Adrenal gland (tissue), 12 donors: ENCODE data around the gene USP6NL. TPM values are rescaled to one million over a fixed set of nuclear protein-coding genes. Genes with fewer than 3 reads are reported as not detected.

ENCODE experiments used
- DNase-seq, 7 donors: peaks; one replicate each; pipeline ENCODE4 v3.0.0-alpha.2; 2019 to 2020
- H3K27ac ChIP-seq, 5 donors: fragments of 200-600 bp; sonication (generic) in 4 of 5; 1 replicate in 3 of 5; 2 replicates in 2 of 5; pipeline versions ENCODE4 v1.5.1 to v1.8.0; 2016 to 2020; ENCODE audit warnings: mild to moderate bottlenecking in 1 of 5
- H3K27me3 ChIP-seq: fragments of 200-600 bp; 2 replicates; pipeline ENCODE4 v1.8.0; 2021
- H3K36me3 ChIP-seq, 2 donors: fragments of 200-600 bp; replicated peaks in 1 of 2; 1 replicate in 1 of 2; 2 replicates in 1 of 2; pipeline versions ENCODE4 v1.5.1 to v1.8.0; 2018 to 2022
- H3K4me1 ChIP-seq, 2 donors: fragments of 200-600 bp; replicated peaks in 1 of 2; 1 replicate in 1 of 2; 2 replicates in 1 of 2; pipeline versions ENCODE4 v1.5.1 to v1.8.0; 2018 to 2021
- H3K4me3 ChIP-seq, 4 donors: fragments of 200-600 bp; sonication (generic) in 3 of 4; one replicate each; pipeline ENCODE4 v1.5.1; 2016 to 2018
- H3K9me3 ChIP-seq, 3 donors: fragments of 200-600 bp; sonication (generic) in 1 of 3; replicated peaks in 1 of 3; 1 replicate in 2 of 3; 2 replicates in 1 of 3; pipeline versions ENCODE4 v1.5.1 to v1.8.0; 2016 to 2021
- POLR2A ChIP-seq, 2 donors: fragments of 450-650 bp; IDR thresholded peaks; one replicate each; pipeline ENCODE4 v1.6.1; 2017; ENCODE audit warnings: antibody characterized with exemption in 2 of 2, mild to moderate bottlenecking in 2 of 2, moderate library complexity in 1 of 2
- WGBS, 4 donors: extraction: QIAGEN DNeasy Blood & Tissue Kit in 2 of 4; methylation state at CpG; one replicate each; pipeline versions ENCODE4 v1.1.5 to v1.1.7; 2013 to 2017; 5-methylcytosine and 5-hydroxymethylcytosine counted together
- intact Hi-C, 2 donors: fragments of 100-400 bp; cut with DNase I; formaldehyde crosslinking; loops; one replicate each; pipeline versions ENCODE4 v1.14.1 to v1.15.0; 2022 to 2023
- polyA plus RNA-seq, 3 donors: library from polyadenylated mRNA; stranded (reverse); fragments of 200-250 nt in 2 of 3; fragments of 350-450 nt in 1 of 3; fragmentation: Illumina TruSeq in 1 of 3; extraction: RNeasy Lipid Tissue Mini Kit (QIAGEN cat#74804) in 1 of 3; gene quantifications; one replicate each; pipeline ENCODE4 v1.2.3, GENCODE V29; 2013 to 2014
- total RNA-seq, 9 donors: library from RNA; depleted of rRNA in 4 of 9; stranded (reverse); fragments of >200 nt in 4 of 9; fragments of 120-200 nt in 1 of 9; fragmentation: NEBNext Ultra II Directional in 1 of 9; extraction: Animal tissue kit (Norgen Biotek cat#: 25700) in 1 of 9; gene quantifications; one replicate each; pipeline versions ENCODE4 v1.1.0 to v1.2.4, GENCODE V29; 2013 to 2023
- TF ChIP-seq, protein P1 (sequence below), 6 experiments: fragments of 450-650 bp in 4 of 6; fragments of 200-600 bp in 2 of 6; sonication (generic) in 1 of 6; IDR thresholded peaks; 1 replicate in 5 of 6; 2 replicates in 1 of 6; pipeline versions ENCODE4 v1.5.1 to v1.8.0; 2016 to 2021; ENCODE audit warnings: antibody characterized with exemption in 6 of 6, mild to moderate bottlenecking in 2 of 6, moderate library complexity in 1 of 6
- donor health status: healthy with polysubstance abuse.
- donor health status: Bipolar disorder and iron deficiency.
- donor health status: DM: yes; HTN: yes; CAD: no.
- donor health status: DM: no; HTN: no; CAD: no.
- donor health status: DM: no; HTN: no; CAD: no.
- donor health status: DM: yes; HTN: yes; CAD: no.

USP6NL gene
- total and polyA plus RNA-seq, 12 donors = 3.5 to 35.1 (median 19.8) TPM

DNA sequence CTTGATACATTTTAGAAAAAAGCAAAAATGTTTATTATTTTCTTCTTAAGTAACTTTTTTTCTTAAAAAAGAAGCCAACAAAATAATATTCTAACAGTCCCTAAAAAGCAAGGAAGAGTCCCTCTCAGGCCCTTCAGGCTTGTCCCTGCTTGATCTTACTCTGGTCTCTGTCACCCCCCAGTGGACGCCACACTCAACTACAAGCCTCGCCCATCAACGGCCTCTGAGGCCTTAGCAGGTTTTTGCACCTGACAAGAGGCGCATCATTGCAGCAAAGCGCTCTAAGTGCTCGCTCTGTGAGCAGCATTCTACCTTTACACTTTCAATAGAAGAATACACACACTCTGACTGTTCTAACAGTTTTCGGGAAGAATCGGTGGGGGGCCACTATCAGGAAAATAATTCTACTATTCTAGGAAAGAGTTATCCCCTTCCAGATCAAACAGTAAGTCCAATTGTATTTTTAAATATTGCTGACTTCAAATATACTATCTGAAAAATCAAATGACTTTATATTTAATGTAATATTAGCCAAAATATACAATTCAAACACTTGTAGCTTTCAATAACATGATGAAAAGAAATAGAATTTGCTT, 139.2 kb downstream of the USP6NL start:
- Histone ChIP-seq H3K27me3 (no peaks in the 10 kb centered on the region), H3K4me1 (peaks cover 7 to 8% of the 10 kb centered on the region in 2 donors), H3K27ac (no peak overlapping the region), H3K9me3 (peaks cover 0 to 4% (median 0%) of the 10 kb centered on the region in 3 donors), H3K4me3 (no peak overlapping the region), H3K36me3 (no peaks in the 10 kb centered on the region)
- intact Hi-C loops = loop anchor here in 1 of 2 donors (10.0 kb wide), 1 partner anchor 47 kb away; no protein-coding TSS in a partner anchor
- TF ChIP-seq POLR2A (IDR thresholded peaks at IDR 0.05) = no peak
- TF ChIP-seq, protein P1, sequence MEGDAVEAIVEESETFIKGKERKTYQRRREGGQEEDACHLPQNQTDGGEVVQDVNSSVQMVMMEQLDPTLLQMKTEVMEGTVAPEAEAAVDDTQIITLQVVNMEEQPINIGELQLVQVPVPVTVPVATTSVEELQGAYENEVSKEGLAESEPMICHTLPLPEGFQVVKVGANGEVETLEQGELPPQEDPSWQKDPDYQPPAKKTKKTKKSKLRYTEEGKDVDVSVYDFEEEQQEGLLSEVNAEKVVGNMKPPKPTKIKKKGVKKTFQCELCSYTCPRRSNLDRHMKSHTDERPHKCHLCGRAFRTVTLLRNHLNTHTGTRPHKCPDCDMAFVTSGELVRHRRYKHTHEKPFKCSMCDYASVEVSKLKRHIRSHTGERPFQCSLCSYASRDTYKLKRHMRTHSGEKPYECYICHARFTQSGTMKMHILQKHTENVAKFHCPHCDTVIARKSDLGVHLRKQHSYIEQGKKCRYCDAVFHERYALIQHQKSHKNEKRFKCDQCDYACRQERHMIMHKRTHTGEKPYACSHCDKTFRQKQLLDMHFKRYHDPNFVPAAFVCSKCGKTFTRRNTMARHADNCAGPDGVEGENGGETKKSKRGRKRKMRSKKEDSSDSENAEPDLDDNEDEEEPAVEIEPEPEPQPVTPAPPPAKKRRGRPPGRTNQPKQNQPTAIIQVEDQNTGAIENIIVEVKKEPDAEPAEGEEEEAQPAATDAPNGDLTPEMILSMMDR (IDR thresholded peaks at IDR 0.05) = peak; percentile 62 to 90 (median 81)
- DNase-seq = peak; percentile 51 to 85 (median 58)
- WGBS, 4 donors = 58 to 64% (median 60%) methylated on average over 8 of the region's 8 CpGs

DNA sequence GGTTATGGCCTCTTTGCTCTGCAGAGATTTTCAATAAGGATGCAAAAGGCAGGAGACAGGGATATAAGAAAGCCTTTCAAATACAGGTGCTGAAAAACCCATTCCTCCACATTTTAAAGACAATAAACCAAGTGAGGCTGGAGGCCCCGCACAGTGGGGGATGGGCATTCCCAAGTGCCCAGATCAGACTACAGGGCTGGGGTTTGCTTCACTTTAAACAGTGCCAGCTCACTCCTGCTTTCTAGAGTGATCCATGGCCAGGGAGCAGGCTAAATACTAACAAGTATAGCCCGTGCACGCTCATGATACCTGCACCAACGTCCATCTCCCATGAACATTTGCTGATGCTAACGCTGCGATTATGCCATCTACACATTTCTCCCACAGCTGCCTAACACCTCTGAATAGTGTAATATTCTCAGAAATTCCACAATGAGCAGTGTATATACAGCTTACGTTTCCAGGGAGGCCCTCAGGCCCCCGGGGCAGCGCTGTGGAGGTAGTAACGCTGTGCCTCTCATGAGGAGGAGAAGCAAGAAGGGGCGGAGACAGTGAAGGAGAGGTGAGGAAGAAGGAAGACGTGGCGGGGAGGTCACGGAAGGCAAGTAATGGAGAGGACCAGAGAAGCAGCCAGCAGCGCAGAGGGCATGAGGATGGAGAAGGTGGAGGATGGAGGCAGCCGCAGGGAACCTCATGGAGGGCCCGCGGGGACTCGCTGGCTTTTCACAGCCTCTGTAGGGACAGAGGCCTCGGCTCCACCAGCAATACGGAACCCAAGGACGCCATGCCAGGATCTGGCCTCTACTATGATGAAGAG, 141.7 kb downstream of the USP6NL start:
- TF ChIP-seq, protein P1 (IDR thresholded peaks at IDR 0.05) = no peak
- no peak for TF ChIP-seq POLR2A (IDR thresholded peaks at IDR 0.05)
- no peak overlapping the region for H3K4me3 ChIP-seq
- 90 to 94% (median 90%) methylated on average over 21 to 22 of the region's 22 CpGs for WGBS, 4 donors
- no peaks in the 10 kb centered on the region for H3K36me3 ChIP-seq
- no peak overlapping the region for H3K27ac ChIP-seq
- intact Hi-C loops = loop anchor here in 1 of 2 donors (10.0 kb wide), 1 partner anchor 45 kb away; no protein-coding TSS in a partner anchor
- H3K9me3 ChIP-seq = peaks cover 0 to 4% (median 0%) of the 10 kb centered on the region in 3 donors
- DNase-seq = no peak
- no peaks in the 10 kb centered on the region for H3K27me3 ChIP-seq
- H3K4me1 ChIP-seq = peaks cover 7 to 8% of the 10 kb centered on the region in 2 donors

DNA sequence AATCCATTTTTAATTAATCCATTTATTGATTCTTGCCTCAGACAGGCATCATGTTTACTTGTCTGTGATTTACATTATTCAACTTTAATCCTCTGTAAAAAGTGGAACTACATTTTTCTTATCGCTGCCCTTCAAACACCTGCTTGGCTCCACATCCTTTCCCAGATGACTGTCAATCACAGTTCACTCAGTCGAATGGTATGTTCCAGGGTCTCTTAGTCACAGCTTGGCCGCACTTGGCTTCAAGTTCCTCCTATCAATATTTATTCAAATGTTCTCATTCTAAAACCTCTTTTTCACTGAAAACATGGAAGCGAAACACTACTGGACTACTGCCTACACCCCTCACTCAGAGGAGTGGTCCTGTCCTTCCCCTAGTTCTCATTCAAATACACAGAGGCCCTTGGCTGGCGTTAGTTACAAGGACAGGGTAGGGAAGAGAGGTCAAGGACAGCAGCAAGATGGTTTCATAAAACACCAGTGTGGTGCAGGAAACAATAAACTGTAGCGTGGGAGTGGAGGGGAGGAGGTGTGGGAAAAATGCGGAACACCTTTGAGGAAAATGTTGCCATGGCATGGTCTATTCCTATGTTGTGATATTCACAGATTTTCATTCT, 143.2 kb downstream of the USP6NL start:
- peaks cover 7 to 13% of the 10 kb centered on the region in 2 donors for H3K4me1 ChIP-seq
- peaks cover 0 to 7% of the 10 kb centered on the region in 2 donors for H3K36me3 ChIP-seq
- no peak overlapping the region for H3K4me3 ChIP-seq
- no peak overlapping the region for H3K27ac ChIP-seq
- DNase-seq = peak in 2 of 7 donors; percentile 26 to 32
- no peak for TF ChIP-seq POLR2A (IDR thresholded peaks at IDR 0.05)
- TF ChIP-seq, protein P1 (IDR thresholded peaks at IDR 0.05) = no peak
- intact Hi-C loops = no loop called here
- WGBS, 4 donors = 62 to 72% (median 67%) methylated on average over 7 of the region's 7 CpGs
- H3K27me3 ChIP-seq = no peaks in the 10 kb centered on the region
- H3K9me3 ChIP-seq = no peaks in the 10 kb centered on the region

DNA sequence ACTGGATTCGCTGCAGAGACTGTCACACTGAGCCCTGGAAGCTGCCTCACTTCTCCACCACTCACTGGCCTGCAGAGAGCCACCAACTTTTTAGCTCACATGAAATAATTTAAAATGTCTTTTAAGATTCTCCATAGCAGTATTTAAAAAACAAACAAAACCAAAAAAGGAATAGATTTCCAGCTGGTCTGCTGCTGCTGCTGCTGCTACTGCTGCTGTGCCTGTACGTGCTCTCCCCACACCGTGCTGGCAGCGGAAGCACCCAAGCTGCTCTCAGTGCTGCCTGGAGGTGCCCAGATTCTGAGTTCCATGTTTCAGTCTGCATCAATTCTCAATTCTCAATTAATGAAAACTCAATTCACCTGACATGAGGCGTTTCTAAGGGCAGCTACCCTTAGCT, 146.0 kb downstream of the USP6NL start:
- no peaks in the 10 kb centered on the region for H3K27me3 ChIP-seq
- peaks cover 0 to 21% of the 10 kb centered on the region in 2 donors for H3K36me3 ChIP-seq
- no peaks in the 10 kb centered on the region for H3K9me3 ChIP-seq
- TF ChIP-seq, protein P1 (IDR thresholded peaks at IDR 0.05) = no peak
- TF ChIP-seq POLR2A (IDR thresholded peaks at IDR 0.05) = no peak
- 90 to 98% (median 93%) methylated on average over 5 of the region's 5 CpGs for WGBS, 4 donors
- no peak overlapping the region for H3K4me3 ChIP-seq
- no peak for DNase-seq
- no peak overlapping the region for H3K27ac ChIP-seq
- intact Hi-C loops = no loop called here
- H3K4me1 ChIP-seq = peaks cover 7 to 13% of the 10 kb centered on the region in 2 donors
